Fibroblast of skin of left biceps (primary cell): Measurements from ENCODE around the gene BTG1.

Experiments used
- DNase-seq, 2 experiments: peaks; one replicate each; pipeline ENCODE4 v3.0.0-alpha.2; 2013; ENCODE audit warnings: low read depth in 2 of 2

Gene BTG1, protein sequence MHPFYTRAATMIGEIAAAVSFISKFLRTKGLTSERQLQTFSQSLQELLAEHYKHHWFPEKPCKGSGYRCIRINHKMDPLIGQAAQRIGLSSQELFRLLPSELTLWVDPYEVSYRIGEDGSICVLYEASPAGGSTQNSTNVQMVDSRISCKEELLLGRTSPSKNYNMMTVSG

DNA sequence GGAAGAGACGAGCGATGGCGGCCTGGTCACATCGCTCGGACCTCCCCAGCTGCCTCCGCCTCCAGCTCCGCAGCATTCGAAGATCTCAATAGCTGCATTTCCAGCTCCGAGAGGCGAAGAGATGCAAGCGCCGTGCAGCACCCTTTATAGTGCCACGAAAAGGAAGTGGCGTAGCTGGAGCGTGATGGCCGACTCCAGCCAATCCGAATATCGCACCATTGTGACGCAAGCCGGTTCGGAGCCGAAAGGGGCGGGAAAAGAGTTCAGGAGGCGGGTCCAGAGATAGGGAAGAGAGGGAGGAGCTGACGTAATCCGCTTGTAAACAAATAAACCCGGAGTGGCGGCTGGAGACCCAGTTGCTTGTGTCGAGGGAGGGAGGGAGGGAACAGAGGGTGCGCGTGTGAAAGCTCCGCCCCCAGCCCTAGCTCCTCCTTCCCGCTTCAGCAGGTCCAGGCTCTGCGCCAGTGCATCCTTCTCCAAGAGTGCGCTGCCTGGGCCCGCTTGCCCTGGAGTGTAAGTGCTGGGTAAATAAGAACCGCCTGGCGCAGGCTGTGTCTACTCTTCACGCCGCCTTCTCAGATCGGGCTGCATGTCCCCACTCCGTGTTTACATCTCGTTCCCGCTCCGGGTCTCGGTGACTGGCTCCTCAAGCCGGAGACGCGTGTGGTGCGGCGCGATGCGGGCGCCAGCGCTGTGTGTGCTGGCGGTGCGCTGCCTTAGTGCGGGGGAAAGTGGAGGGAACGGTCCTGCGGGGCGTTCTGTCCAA, at the start of gene BTG1:
TSS of gene BTG1 (minus strand) at position 116 of the 766 bp plus-strand sequence. CDS start 311 bp downstream, outside the sequence.
- peak; percentile 100 for DNase-seq

DNA sequence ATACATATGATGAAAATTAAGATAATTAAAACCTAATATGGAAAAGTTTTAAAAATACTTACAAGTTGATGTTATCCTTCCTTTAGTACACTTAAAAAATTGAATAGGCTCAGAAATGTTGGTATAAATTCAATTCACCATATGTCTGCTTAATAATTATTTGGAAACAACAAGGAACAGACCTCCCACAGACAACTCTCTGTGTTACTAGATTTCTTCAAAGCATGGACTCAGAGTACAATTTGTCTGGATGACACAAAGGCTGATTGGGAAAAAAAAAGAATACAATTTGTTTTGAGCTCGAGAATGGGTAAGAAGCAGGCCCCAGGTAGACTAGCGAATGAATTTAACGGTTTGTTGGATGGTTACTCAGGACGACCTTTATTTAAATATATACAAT, 48.9 kb upstream of the BTG1 start:
- DNase-seq, result no peak

DNA sequence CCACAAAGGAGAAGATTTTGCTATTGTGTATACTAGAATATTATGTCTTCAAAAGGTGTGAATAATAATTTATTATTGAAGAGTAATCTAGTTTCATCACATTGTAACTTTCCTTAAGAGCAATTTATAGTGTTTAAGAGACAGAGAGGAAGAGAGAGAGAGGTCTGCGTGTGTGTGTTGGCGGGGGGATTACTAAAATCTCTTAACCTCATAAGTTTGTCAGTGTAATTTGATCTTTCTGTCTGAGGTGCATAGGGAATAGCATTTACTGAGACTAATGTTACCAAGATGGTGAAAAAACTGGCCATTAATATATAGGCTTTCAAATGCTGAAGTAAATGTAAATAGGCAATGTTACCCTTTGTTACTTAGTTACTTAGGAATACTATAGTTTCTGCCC, 48.2 kb upstream of the BTG1 start:
- DNase-seq, result no peak

DNA sequence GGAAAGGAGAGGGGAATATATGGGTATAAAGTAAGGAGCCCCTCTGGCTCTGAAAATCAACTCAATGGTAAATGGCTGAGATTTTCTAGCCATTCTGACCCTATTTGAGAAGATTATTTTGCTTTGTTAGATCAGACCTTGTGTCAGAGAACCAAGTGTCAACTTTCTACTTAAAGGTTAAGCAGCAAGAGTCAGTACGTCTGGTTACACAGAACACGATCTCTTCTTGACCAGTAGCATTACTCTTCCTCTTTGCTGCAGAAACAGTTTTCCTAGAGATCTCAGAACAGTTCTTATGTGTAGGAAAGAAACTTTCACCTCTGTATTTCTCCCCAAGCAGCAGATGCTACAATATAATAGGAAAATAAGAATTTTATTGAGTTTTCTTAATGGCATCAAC, 47.4 kb upstream of the BTG1 start:
- no peak for DNase-seq

DNA sequence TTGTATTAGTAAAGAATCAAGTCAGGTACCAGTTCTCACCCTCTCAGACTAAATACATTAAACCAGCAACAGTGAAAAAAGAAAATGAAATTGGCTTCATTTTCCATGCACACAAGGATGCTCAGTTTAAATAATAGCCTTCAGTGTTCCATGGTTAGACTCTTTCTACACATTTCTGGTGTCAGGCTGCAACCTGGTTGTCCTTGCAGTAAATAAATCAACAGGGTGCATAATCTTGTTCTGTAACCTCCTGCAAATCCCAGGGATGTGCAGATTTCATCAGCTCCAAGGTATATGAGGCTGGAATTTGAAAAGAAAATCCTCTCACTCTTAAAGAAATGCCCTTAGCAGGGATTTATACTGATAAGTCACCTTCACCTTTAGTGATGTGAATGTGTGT, 46.7 kb upstream of the BTG1 start:
- no peak for DNase-seq

DNA sequence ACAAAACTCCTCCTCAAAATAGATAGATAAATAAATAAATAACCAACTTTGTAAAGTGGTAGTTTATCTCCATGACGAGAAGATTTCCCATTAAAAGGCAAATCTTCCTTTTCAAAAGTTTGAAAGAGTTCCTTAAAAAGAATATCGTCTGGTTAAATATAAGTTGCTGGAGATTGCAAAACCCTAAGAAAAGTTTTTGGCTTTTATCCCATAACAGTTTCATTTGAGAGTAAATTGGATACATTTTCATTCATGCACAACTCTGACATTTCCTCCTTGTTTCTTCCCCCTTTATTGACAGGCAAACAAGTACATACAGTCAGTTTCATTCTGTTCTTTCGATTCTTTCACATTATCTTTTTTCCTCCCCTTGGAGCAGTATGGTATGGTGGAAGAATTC, 45.4 kb upstream of the BTG1 start:
- DNase-seq, result no peak

DNA sequence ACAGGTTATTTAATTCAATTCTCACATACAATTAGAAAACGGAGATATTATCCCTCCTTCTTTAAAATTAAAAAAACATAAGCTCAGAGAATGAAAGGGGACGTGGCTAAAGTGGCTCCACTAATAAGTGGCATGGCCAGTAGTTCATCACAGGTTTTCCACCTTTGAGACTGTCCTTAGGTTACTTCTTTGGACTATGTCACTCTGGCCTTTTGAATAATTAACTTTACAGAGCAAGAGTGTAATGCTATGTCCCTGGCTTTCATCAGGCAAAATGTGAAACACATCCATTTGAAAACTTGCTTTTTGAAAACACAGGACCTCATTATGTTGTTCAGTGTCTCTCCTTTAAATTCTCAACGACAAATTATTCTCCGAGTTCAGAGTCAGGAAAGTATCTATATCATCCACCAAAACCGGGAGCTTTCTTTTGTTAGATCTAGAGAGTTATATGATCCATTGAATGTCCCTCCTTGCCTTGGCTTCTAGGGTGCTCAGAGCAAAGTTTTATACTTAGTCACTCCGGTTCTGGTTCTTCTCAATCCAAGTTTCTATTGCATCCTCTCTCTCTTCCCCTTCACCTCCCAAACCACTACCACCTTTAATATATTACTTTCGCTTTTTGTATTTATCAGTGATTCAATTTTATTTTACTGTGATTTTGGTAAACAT, 43.0 kb upstream of the BTG1 start:
- DNase-seq, result no peak

DNA sequence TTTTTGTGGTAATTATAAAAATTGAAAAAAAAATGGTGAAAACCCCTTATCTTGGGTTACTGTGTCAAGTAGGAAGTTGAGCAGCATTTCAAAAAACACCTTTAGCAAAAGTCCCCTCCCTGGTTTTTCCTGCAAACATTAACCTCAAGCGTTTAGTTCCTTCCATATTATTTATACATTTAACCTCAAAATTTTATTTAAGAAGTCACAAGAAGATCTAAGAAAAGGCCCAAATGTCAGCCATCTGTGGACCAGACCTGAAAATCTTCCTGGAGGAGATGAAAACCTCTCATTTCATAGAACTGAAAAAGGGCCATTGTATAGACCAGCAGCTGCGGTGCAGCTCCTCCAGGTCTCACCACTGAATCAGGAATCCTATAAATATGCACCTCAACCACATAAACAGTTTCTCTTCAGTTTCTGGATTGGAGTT, 40.4 kb upstream of the BTG1 start:
- no peak for DNase-seq

DNA sequence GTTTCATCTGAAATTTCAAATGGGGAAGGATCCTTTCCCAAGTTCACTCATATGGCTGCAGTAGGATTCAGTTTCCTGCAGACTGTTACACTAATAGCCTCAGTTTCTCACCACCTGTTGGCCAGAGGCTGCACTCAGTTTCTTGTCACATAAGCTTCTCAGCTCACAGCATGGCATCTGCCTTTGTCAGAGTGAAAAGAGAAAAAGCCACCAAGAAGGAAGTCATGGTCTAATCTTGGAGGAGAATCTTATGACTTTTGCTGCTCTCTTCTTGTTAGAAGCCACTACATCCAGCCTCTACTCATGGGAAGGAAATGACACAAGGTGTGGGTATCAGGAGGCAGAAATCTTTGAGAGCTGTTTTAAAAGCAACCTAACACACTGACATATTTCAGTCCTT, 39.4 kb upstream of the BTG1 start:
- no peak for DNase-seq

DNA sequence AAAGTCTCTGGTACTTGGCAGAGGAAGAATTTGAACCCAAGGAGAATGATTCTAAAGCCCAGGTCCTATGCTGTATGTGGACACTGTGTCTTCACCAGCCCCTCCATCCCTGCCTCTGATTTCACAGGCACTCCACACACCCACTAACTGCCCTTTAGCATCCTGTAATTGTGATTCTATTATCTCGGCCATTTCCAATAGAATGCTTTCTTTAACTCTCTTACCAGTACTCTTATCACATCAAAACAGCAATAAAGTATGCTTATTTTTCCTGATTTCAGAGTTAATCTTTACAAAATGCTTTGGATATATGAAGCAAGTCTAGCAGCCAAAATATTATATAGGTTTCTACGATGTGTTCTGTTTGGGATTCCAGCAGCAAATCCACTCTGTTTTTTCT, 37.9 kb upstream of the BTG1 start:
- DNase-seq, result no peak

DNA sequence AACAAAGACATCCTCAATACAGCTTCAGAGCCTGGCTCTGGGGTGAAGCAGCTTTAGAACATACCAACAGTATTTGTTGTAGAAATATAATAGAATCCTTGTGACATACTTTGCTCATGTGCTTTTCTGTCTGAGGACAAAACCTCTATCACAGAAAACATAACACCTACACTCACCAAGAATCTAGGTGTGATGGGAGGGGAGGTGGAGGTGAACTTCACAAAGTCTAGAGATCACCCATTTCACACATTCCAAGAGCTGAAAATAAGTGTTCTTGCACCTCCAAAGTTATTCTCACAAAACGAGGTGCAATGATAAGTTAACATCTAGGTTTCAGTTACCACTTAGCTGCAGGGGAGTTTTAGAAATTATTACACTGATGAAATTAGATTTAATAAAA, 32.7 kb upstream of the BTG1 start:
- no peak for DNase-seq

DNA sequence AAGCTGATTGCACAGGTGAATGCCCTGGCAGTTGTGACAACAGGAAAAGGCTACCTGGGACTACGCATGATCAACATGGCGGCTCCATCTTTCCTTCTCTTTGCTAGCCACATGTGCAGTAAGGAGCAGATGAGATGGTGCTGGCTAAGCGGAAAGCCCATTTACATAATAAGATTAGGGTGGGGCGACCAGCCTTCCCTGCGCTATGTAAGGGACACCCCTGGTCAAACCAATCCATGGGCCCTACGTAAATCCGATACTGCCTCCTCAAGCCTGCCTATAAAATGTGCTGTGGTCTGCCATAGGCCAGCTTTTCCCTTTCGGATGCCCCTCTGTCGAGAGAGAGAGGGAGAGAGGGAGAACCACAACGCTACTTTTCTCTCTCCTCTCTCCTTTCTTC, 31.0 kb upstream of the BTG1 start:
- DNase-seq, result no peak

DNA sequence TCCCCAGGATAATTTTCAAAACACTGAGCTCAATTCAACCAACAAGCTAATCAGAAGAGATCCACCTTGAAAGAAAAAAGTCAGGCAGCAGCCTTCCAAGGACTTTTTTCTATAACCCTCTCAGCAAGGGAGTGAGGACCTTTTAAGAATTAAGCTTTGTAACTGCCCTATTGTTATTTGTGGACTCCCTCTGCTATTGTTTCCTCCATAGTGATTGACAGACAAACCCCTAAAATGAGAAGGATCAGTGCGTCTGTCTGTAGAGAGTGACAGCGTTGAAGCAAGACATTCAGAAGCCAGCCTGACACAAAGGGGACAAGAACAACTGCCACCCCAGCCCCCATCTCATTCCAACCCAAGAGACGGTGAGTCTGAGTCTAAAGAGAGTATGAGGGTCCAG, 30.3 kb upstream of the BTG1 start:
- no peak for DNase-seq

DNA sequence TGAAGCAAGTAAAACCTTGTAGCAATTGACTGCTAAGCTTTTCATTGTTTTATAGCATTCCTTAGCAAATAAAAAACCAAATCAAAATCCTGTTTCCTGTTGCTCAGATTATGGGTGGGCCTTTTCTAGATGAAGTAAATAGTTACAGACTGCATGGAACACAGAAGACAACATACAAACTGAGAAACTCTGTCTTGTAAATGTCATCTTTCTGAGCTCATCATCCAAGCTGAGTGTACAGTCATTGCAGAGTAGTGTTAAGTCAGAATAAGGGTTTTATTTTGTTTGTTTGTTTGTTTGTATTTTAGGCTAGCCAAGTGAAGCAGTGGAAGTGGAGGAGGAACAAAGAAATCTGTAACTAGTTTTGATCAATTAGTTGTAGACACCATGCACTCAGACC, 24.4 kb upstream of the BTG1 start:
- no peak for DNase-seq

DNA sequence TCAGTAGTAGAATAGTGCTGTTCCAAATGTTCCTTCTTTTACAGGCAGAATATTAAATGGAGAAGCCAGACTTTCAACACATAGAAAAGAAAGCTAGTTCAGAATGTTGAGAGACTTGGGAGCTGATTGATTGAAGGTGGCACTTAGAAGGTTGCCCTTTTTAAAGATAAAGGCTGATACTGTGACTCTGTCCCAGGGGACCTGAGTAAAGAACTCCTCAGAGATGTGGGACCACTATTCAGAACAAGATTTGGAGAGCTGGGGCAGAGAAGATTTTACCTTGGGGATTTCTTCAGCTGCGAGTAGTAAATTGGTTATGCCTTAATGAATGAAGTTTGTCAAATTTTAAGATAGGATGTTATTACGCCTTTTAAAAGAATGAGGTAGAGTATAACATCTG, 21.4 kb upstream of the BTG1 start:
- no peak for DNase-seq

DNA sequence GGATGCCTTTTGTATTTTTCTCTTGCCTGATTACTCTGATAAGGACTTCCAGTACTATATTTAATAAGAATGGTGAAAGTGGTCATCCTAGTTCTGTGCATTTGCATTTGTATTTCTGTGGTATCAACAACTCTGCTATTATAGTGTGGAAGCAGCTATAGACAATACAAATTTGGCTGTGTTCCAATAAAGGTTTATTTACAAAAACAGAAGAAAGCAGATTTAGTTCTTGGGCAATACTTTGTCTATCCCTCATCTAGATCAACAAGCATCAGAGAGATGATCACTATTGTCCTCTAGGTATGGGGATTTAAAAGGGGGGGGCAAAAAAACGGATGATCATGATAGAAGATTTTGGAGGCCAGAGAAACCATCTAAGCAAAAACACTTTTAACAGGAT, 19.1 kb upstream of the BTG1 start:
- no peak for DNase-seq

DNA sequence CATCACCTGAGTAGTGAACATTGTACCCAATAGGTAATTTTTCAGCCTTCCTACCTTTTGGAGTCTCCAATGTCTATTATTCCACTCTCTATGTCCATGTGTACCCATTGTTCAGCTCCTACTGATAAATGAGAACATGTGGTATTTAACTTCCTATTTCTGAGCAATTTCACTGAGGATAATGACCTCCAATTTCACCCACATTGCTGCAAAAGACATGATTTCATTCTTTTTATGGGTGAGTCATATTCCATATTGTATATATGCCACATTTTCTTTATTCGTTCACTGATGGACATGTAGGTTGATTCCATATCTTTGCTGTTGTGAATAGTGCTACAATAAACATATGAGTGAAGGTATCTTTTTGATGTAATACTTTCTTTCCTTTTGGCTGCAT, 16.4 kb upstream of the BTG1 start:
- DNase-seq, result no peak

DNA sequence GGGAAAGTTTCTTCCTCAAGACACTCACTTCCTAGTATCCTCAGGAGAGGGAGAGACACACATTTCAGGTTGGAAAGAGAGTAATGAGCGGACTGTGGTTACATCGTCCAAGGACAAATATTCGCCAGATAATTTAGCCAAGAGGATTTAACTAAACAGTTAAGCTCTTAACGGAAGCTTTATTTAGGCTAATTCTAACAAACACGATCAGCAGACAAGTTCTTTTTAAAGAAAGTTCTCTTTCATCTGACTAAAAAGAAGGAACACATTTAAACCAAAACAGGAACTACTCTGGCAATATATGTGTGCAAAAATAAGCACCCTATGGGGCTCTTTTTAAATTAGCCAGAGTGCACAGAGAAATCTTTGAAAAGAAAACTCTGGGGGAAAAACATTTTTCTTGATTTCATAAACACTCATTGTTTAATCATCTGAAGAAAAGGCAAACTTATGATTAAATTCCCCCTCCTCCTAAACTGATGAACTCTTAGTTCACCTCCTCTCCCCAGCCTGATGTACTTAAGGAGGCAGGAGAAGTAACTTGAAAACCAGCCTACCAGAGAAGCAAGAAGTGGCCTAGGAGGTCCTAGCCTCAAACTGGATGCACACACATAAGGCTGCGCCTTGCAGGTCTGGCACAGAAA, 13.3 kb upstream of the BTG1 start:
- no peak for DNase-seq

DNA sequence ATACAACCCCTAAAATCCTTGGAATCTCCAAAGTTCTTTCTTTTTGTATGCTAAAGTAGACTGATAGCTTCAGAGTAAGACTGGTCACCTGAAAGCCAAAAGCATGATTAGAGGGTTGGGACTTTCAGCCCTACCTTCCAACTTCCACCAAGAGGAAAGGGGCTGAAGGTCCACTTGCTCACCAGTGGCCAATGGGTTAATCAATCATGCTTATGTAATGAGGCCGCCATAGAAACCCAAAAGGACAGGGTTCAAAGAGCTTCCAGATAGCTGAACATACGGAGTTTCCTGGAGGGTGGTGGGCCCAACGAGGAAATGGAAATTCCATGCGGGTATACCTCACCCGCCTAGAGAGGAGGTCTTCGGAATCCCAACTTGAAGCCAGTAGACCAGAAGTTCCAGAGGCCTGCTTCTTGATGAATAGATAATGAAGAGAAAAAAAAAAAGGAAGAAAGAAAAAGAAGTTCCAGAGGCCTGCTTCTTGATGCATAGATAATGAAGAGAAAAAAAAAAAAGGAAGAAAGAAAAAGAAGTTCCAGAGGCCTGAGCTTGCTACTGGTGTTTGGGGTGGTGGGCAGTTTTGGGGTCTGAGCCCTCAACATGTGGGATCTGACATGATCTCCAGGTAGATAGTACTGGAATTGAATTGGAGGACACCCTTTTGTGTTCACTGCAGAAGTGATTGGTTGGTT, 11.2 kb upstream of the BTG1 start:
- no peak for DNase-seq

DNA sequence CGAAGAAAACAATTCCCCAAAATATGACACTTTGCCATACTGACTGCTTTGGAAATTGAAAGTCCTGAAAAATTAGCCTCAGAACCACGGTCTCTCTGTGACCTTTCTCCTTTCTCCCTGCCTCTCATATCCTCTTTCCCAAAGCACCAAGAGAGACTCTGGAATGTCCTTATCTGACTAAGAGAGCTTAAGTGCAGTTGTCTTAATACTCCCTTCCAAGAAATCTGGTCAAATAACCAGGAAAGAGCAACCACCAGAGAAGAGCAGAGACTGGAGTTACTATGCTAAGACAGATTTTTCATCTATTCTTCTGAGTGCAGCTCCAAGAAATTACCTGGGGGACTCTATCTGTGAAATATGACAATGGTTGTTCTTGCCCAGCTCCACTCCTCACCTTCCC, 10.5 kb upstream of the BTG1 start:
- DNase-seq, result no peak

DNA sequence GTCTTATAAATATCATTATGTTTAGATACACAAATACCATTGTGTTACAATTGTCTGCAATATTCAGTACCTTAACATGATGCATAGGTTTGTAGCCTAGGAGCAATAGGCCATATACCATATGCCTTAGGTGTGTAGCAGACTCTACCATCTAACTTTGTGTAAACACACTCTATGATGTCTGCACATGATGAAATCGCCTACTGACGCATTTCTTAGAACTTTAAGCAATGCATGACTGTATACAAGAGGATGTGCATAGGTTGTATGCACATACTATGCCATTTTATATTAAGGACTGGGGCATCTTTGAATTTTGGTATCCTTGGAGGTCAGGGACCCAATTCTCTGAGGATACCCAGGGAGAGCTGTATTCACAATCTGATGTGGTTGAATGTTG, 10.1 kb upstream of the BTG1 start:
- no peak for DNase-seq

DNA sequence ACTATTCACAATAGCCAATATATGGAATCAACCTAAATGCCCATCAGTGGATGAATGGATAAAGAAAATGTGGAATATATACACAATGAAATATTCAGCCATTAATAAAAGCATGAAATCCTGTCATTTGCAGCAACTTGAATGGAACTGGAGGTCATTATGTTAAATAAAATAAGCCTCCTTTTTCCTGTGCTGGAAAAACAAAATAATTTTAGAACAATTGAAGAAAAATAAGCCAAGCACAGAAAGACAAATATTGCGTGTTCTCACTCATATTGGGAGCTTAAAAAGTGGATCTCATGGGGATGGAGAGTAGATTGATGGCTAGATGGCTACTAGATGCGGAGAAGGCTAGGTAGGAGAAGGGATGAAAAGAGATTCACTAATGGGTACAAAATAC, 6.3 kb upstream of the BTG1 start:
- no peak for DNase-seq
